Activated naive CD8-positive, alpha-beta T cell treated with anti-CD3 and anti-CD28 coated beads for 36 hours (primary cell): Measurements from ENCODE around the gene KLHL20. TPM values are rescaled to one million over a fixed set of nuclear protein-coding genes. Genes with fewer than 3 reads are reported as not detected.
"Not testable (repeated sequence)": the region's sequence is repeated elsewhere in the genome, so short reads cannot be mapped to it uniquely, and the experiment has no call there.

Experiments
- DNase-seq: peaks from one replicate; pipeline ENCODE4 v3.0.0; 2021
- H3K27ac Mint-ChIP-seq: one replicate; pipeline ENCODE4 v1.8.0; 2022; ENCODE audit warnings: mild to moderate bottlenecking, moderate library complexity, mixed read lengths
- H3K27me3 Mint-ChIP-seq: one replicate; pipeline ENCODE4 v1.8.0; 2022; ENCODE audit warnings: mild to moderate bottlenecking, mixed read lengths
- H3K36me3 Mint-ChIP-seq: one replicate; pipeline ENCODE4 v1.8.0; 2021; ENCODE audit warnings: mild to moderate bottlenecking, mixed read lengths
- H3K4me1 Mint-ChIP-seq: one replicate; pipeline ENCODE4 v1.8.0; 2021; ENCODE audit warnings: mixed read lengths
- H3K4me3 Mint-ChIP-seq: one replicate; pipeline ENCODE4 v1.8.0; 2022; ENCODE audit warnings: mild to moderate bottlenecking, moderate library complexity, mixed read lengths
- H3K9me3 Mint-ChIP-seq: one replicate; pipeline ENCODE4 v1.8.0; 2022; ENCODE audit warnings: mixed read lengths
- total RNA-seq, 2 experiments: library from RNA; stranded (reverse); gene quantifications; one replicate each; pipeline ENCODE4 v1.2.3, GENCODE V29; 2021

KLHL20 gene
- total RNA-seq, 2 experiments from 2014 or later: 12.1 to 12.9 TPM

GRCh38 chr1:173717238-173717637 is 2.5 kb downstream of the KLHL20 start:
- Mint-ChIP-seq H3K27me3 (no peaks in the 10 kb centered on the region), H3K9me3 (no peaks in the 10 kb centered on the region), H3K36me3 (peaks cover 18% of the 10 kb centered on the region), H3K4me3 (peak overlapping the region; percentile 32), H3K4me1 (peaks cover 23% of the 10 kb centered on the region), H3K27ac (no peak overlapping the region)
- no peak for DNase-seq

GRCh38 chr1:173731331-173731730 is 16.6 kb downstream of the KLHL20 start:
- H3K27me3 Mint-ChIP-seq, H3K27ac Mint-ChIP-seq, DNase-seq, H3K4me3 Mint-ChIP-seq, H3K4me1 Mint-ChIP-seq: not testable (repeated sequence)
- Mint-ChIP-seq H3K9me3 (peaks cover 16% of the 10 kb centered on the region), H3K36me3 (peaks cover 36% of the 10 kb centered on the region)

DNA sequence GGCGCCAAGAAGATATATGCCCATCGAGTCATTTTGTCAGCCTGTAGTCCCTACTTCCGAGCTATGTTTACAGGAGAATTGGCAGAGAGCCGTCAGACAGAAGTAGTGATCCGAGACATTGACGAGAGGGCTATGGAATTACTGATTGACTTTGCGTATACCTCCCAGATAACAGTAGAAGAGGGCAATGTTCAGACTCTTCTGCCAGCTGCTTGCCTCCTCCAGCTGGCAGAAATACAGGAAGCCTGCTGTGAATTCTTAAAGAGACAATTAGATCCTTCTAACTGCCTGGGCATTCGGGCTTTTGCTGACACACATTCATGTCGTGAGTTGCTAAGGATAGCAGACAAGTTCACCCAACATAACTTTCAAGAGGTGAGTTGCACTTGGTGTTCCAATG is 19.1 kb downstream of the KLHL20 start:
- Mint-ChIP-seq H3K4me3 (no peak overlapping the region), H3K4me1 (peaks cover 19% of the 10 kb centered on the region), H3K27me3 (no peaks in the 10 kb centered on the region), H3K9me3 (peaks cover 16% of the 10 kb centered on the region), H3K27ac (no peak overlapping the region), H3K36me3 (peaks cover 44% of the 10 kb centered on the region)
- no peak for DNase-seq

DNA sequence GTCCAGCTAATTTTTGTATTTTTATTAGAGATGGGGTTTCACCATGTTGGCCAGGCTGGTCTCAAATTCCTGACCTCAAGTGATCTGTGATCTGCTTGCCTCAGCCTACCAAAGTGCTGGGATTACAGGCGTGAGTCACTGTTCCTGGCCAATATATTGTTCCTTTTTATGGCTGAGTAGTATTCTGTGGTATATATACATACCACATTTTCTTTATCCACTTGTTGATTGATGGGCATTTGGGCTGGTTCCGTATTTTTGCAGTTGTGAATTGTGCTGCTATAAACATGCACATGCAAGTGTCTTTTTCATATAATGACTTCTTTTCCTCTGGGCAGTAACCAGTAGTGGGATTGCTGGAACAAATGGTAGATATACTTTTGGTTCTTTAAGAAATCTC is 21.3 kb downstream of the KLHL20 start:
- Mint-ChIP-seq H3K36me3 (peaks cover 60% of the 10 kb centered on the region), H3K9me3 (peaks cover 14% of the 10 kb centered on the region), H3K4me1 (peaks cover 25% of the 10 kb centered on the region)
- H3K4me3 Mint-ChIP-seq, H3K27me3 Mint-ChIP-seq, H3K27ac Mint-ChIP-seq, DNase-seq: not testable (repeated sequence)

- H3K36me3 Mint-ChIP-seq: peaks cover 54% of the 10 kb centered on the region
Observed at GRCh38 chr1:173742203-173742886, 27.6 kb downstream of the KLHL20 start.

DNA sequence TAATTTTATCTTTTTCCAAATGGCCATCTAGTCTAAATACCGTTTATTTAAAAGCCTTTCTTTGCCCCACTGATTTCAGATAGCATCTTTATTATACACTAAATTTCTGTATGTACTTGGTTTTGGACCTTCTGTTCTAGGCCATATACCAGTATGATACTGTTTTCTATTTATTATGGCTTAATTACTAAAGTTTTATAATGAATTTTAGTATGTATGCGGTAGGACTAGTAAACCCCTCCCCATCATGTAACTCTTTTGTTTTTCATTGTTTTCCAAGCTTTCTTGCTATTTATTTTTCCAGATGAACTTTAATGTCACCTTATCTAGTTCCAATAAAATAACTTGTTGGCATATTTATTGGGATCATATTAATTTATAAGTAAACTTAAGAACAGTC is 29.9 kb downstream of the KLHL20 start:
- H3K4me3 Mint-ChIP-seq: no peak overlapping the region
- H3K36me3 Mint-ChIP-seq: peaks cover 37% of the 10 kb centered on the region
- H3K9me3 Mint-ChIP-seq: peaks cover 3% of the 10 kb centered on the region
- H3K27me3 Mint-ChIP-seq: no peaks in the 10 kb centered on the region
- H3K4me1 Mint-ChIP-seq: peaks cover 20% of the 10 kb centered on the region
- DNase-seq: no peak
- H3K27ac Mint-ChIP-seq: no peak overlapping the region

More at GRCh38 chr1:173742203-173742886, 27.6 kb downstream of the KLHL20 start:
- H3K27ac Mint-ChIP-seq: no peak overlapping the region
- H3K4me1 Mint-ChIP-seq: peaks cover 29% of the 10 kb centered on the region
- no peak for DNase-seq
- no peak overlapping the region for H3K4me3 Mint-ChIP-seq
- no peaks in the 10 kb centered on the region for H3K27me3 Mint-ChIP-seq
- peaks cover 5% of the 10 kb centered on the region for H3K9me3 Mint-ChIP-seq

GRCh38 chr1:173749137-173749536 is 34.4 kb downstream of the KLHL20 start:
- Mint-ChIP-seq H3K27ac (no peak overlapping the region), H3K4me1 (peaks cover 10% of the 10 kb centered on the region), H3K36me3 (peaks cover 13% of the 10 kb centered on the region), H3K4me3 (no peak overlapping the region), H3K9me3 (no peaks in the 10 kb centered on the region), H3K27me3 (no peaks in the 10 kb centered on the region)
- no peak for DNase-seq

DNA sequence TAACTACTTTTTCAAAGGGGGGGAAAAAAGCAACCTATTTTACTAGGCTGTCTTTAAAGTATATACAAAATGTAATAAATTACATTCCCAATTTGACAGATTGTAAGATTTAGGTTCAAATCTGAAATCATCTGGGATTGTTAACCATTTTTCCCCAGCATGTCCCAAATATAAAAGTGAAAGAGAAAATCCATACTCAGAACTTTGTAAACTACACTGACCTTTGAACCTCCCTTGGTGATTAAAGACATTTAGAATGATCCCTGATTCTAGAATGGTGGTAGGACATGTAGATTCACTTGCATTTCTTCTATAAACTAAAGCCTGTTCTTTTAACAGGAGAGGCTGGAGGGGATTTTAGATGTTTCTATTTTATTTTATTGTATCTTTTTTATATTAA is 39.0 kb downstream of the KLHL20 start:
- H3K36me3 Mint-ChIP-seq: peaks cover 25% of the 10 kb centered on the region
- H3K9me3 Mint-ChIP-seq: no peaks in the 10 kb centered on the region
- H3K4me1 Mint-ChIP-seq: no peaks in the 10 kb centered on the region
- DNase-seq: no peak
- no peak overlapping the region for H3K4me3 Mint-ChIP-seq
- H3K27me3 Mint-ChIP-seq: no peaks in the 10 kb centered on the region
- no peak overlapping the region for H3K27ac Mint-ChIP-seq

GRCh38 chr1:173757666-173758065 is 42.9 kb downstream of the KLHL20 start:
- Mint-ChIP-seq H3K4me3 (no peak overlapping the region), H3K27ac (no peak overlapping the region), H3K27me3 (no peaks in the 10 kb centered on the region), H3K4me1 (peaks cover 3% of the 10 kb centered on the region), H3K36me3 (peaks cover 55% of the 10 kb centered on the region), H3K9me3 (peaks cover 5% of the 10 kb centered on the region)
- no peak for DNase-seq

GRCh38 chr1:173758110-173758509 is 43.3 kb downstream of the KLHL20 start:
- H3K27me3 Mint-ChIP-seq: no peaks in the 10 kb centered on the region
- no peak for DNase-seq
- H3K36me3 Mint-ChIP-seq: peaks cover 60% of the 10 kb centered on the region
- peaks cover 9% of the 10 kb centered on the region for H3K9me3 Mint-ChIP-seq
- H3K4me1 Mint-ChIP-seq: peaks cover 3% of the 10 kb centered on the region
- H3K4me3 Mint-ChIP-seq: no peak overlapping the region
- no peak overlapping the region for H3K27ac Mint-ChIP-seq

GRCh38 chr1:173758980-173759379 is 44.2 kb downstream of the KLHL20 start:
- peaks cover 66% of the 10 kb centered on the region for H3K36me3 Mint-ChIP-seq
- H3K27me3 Mint-ChIP-seq: no peaks in the 10 kb centered on the region
- H3K27ac Mint-ChIP-seq: no peak overlapping the region
- no peak for DNase-seq
- H3K4me1 Mint-ChIP-seq: peaks cover 3% of the 10 kb centered on the region
- H3K4me3 Mint-ChIP-seq: no peak overlapping the region
- H3K9me3 Mint-ChIP-seq: peaks cover 18% of the 10 kb centered on the region

DNA sequence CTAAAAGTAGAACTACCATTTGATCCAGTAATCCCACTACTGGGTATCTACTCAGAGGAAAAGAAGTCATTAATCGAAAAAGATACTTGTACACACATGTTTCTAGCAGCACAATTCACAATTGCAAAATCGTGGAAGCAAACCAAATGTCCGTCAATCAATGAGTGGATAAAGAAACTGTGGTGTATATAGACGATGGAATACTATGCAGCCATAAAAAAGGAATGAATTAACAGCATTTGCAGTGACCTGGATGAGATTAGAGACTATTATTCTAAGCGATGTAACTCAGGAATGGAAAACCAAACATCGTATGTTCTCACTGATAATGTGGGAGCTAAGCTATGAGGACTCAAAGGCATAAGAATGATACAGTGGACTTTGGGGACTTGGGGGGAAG is 49.5 kb downstream of the KLHL20 start:
- not testable (repeated sequence) for H3K27me3 Mint-ChIP-seq, H3K27ac Mint-ChIP-seq, H3K4me3 Mint-ChIP-seq, DNase-seq
- Mint-ChIP-seq H3K4me1 (peaks cover 12% of the 10 kb centered on the region), H3K36me3 (peaks cover 63% of the 10 kb centered on the region), H3K9me3 (peaks cover 24% of the 10 kb centered on the region)

DNA sequence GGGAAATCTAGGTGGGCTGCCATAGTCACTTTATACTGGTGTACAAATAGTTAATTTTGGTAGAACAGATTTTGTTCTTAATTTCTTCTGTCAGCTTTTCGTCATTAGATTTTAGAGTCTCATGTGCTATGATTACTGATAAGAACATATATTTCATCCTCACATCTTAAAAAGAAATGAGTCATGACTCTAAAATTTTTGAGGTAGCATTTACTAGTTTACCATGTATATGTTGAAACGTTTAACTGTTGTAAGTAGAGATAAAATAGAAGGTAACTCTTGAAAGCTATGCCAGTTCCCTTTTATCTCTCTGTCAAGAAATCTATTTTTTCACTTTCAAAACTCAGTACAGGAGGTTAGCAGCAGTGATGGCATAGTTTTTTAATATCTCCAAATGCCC is 53.4 kb downstream of the KLHL20 start:
- Mint-ChIP-seq H3K27ac (peak overlapping the region; percentile 41), H3K4me1 (peaks cover 10% of the 10 kb centered on the region), H3K9me3 (peaks cover 14% of the 10 kb centered on the region), H3K4me3 (no peak overlapping the region), H3K36me3 (peaks cover 28% of the 10 kb centered on the region), H3K27me3 (no peaks in the 10 kb centered on the region)
- no peak for DNase-seq

DNA sequence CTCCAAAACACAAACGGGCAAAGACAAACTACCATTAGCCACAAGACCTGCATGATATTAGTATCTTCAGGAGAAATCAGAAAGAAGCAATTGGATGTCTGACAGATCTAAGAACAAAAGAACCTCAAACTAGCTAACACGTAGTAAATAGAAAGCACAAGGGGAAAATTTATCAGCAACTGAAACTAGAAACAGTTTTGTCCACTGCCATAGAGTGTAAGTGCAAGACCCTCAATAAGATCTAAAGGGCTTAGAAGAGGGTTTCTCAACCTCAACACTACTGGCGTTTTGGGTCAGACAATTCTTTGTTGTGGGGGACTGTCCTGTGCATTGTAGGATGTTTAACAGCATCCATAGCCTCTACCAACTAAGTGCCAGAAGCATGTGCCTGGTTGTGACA is 54.0 kb downstream of the KLHL20 start:
- Mint-ChIP-seq H3K36me3 (peaks cover 22% of the 10 kb centered on the region), H3K4me3 (no peak overlapping the region), H3K4me1 (peaks cover 10% of the 10 kb centered on the region), H3K9me3 (peaks cover 8% of the 10 kb centered on the region), H3K27ac (peak overlapping the region; percentile 41), H3K27me3 (no peaks in the 10 kb centered on the region)
- no peak for DNase-seq

GRCh38 chr1:173770330-173770729 is 55.5 kb downstream of the KLHL20 start:
- not testable (repeated sequence) for H3K27ac Mint-ChIP-seq, H3K27me3 Mint-ChIP-seq, H3K9me3 Mint-ChIP-seq, H3K4me1 Mint-ChIP-seq, H3K4me3 Mint-ChIP-seq, DNase-seq
- peaks cover 10% of the 10 kb centered on the region for H3K36me3 Mint-ChIP-seq

- no peak for DNase-seq
- Mint-ChIP-seq H3K36me3 (peaks cover 12% of the 10 kb centered on the region), H3K27ac (no peak overlapping the region), H3K9me3 (no peaks in the 10 kb centered on the region), H3K4me3 (no peak overlapping the region), H3K27me3 (no peaks in the 10 kb centered on the region), H3K4me1 (peaks cover 10% of the 10 kb centered on the region)
Observed at GRCh38 chr1:173771560-173771959, 56.8 kb downstream of the KLHL20 start.
